Stimulated activated CD4-positive, alpha-beta T cell treated with anti-CD3 and anti-CD28 coated beads, Interleukin-15, amount 100 ng/mL, for 24 hours (primary cell): ENCODE data around the gene OR9Q1.
"Not testable (repeated sequence)": the region's sequence is repeated elsewhere in the genome, so short reads cannot be mapped to it uniquely, and the experiment has no call there.

Experiments used
- DNase-seq: peaks from one replicate; pipeline ENCODE4 v3.0.0-alpha.2; 2020

Gene OR9Q1

GRCh38 chr11:58142761-58143160 lies 119.1 kb downstream of the OR9Q1 start:
- no peak for DNase-seq

GRCh38 chr11:58152781-58153180 lies 129.1 kb downstream of the OR9Q1 start:
- DNase-seq = no peak

GRCh38 chr11:58164389-58164788 lies 140.7 kb downstream of the OR9Q1 start:
- no peak for DNase-seq

GRCh38 chr11:58164990-58165389 lies 141.3 kb downstream of the OR9Q1 start:
- DNase-seq = no peak

- DNase-seq = no peak
These were observed 141.9 kb downstream of the OR9Q1 start for GRCh38 chr11:58165504-58166106.

- DNase-seq = no peak
These were observed 153.9 kb downstream of the OR9Q1 start for GRCh38 chr11:58177409-58178054.

- DNase-seq = no peak
These were observed 154.8 kb downstream of the OR9Q1 start for GRCh38 chr11:58178444-58178843.

GRCh38 chr11:58179648-58180047 lies 156.0 kb downstream of the OR9Q1 start:
- DNase-seq = no peak

- no peak for DNase-seq
These were observed 163.3 kb downstream of the OR9Q1 start for GRCh38 chr11:58186938-58187337.

- DNase-seq = no peak
These were observed 165.1 kb downstream of the OR9Q1 start, which contains the start of gene OR9Q2 for GRCh38 chr11:58188770-58189169. TSS of gene OR9Q2 (plus strand) at chr11:58189070. CDS start at chr11:58190491, 1,421 bp downstream.

- DNase-seq = no peak
These were observed 168.5 kb downstream of the OR9Q1 start for GRCh38 chr11:58192229-58192628.

- no peak for DNase-seq
These were observed 169.7 kb downstream of the OR9Q1 start for GRCh38 chr11:58193391-58193790.

GRCh38 chr11:58195939-58196338 lies 172.3 kb downstream of the OR9Q1 start:
- DNase-seq = no peak

- no peak for DNase-seq
These were observed 175.6 kb downstream of the OR9Q1 start for GRCh38 chr11:58199271-58199670.

GRCh38 chr11:58204042-58204441 lies 180.4 kb downstream of the OR9Q1 start, which contains the start of gene OR1S2:
TSS of gene OR1S2 (minus strand) at chr11:58204142. CDS start at chr11:58204142, 0 bp downstream.
- DNase-seq = no peak

- DNase-seq = not testable (repeated sequence)
These were observed 188.7 kb downstream of the OR9Q1 start, which contains the start of gene OR1S1 for GRCh38 chr11:58212420-58212819. TSS of gene OR1S1 (plus strand) at chr11:58212720.

- DNase-seq = no peak
These were observed 192.8 kb downstream of the OR9Q1 start for GRCh38 chr11:58216476-58216875.

GRCh38 chr11:58222721-58223120 lies 199.0 kb downstream of the OR9Q1 start:
- DNase-seq = no peak

- DNase-seq = no peak
These were observed 204.4 kb downstream of the OR9Q1 start for GRCh38 chr11:58227956-58228615.
